HepG2 (cell line): ENCODE measurements around the gene PTCD2.

Experiments used
- SRF ChIP-seq: IDR thresholded peaks from 2 replicates; pipeline ENCODE4 v1.6.1; 2011; ENCODE audit warnings: mild to moderate bottlenecking, low read depth, low read length, moderate library complexity
- TGIF2 ChIP-seq: IDR thresholded peaks from 2 replicates; pipeline ENCODE4 v1.6.1; 2016; ENCODE audit warnings: control low read depth, missing compliant biosample characterization

GRCh38 chr5:72356361-72356760, 36.2 kb downstream of the PTCD2 start:
- TF ChIP-seq TGIF2 (no peak), SRF (no peak)
